Eye (tissue), 1 donor: ENCODE measurements around the gene XDH.

Experiments used
- DNase-seq: peaks from one replicate; pipeline ENCODE4 v3.0.0-alpha.2; 2015

XDH gene

DNA sequence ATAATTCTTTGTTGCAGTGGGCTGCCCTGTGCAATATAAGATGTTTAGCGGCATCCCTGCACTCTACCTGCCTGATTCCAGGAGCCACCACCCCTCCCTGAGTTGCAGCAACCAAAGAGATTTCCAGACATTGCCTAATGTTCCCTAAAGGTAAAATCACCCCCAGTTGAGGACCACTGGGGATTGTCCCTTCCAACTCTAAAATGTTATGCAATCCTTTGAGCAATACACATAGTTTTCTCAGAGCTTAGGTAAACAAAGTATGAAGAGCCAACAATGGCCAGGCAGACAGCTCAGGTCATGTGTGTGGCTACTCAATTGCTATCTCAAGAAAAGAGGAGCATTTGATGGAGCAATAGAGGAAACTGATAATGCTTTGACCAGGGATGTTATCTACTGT, 87.0 kb downstream of the XDH start:
- no peak for DNase-seq

DNA sequence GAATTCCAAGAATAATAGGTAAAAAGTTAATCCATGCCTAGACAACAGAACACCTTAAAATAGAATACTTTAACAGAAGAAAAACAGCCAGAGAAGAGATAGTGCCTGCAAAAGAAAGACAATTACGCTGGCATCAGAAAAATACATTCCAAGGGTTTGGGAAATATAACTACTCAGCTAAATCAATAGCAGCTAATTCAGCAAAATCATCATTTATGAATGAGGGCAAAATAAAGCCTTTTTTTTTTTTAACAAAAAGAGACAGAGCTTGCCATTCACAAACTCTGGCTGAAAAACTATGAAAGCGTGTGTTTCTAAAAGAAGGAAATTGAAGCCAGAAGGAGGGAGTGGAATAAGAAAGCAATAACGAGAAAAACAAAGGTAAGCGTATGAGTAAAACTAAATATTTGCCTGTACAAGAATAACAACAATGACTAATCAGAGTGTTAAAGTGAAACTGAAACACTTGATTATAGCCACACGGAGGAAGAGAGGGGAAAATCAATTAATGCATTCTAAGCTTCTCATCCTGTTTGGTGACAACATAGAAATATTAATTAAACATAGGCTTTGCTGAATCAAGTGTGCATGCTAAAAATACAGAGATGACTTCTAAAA, 90.4 kb downstream of the XDH start:
- DNase-seq = no peak

DNA sequence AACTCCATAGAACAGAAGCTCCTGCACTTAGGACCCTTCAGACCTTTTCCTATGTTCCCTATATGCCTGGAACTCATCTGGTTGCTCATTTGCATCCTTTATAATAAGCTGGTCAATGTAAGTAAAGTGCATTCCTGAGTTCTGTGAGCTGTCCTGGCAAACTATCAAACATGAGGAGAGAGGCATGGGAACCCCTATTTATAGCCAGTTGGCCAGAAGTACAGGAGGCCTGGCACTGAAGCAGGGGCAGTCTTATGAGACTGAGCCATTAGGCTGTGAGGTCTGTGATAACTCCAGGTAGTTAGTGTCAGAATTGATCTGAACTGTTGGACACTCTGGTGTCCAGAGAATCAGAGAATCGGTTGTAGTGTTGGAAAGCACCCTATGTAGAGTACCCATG, 92.2 kb downstream of the XDH start:
- no peak for DNase-seq

DNA sequence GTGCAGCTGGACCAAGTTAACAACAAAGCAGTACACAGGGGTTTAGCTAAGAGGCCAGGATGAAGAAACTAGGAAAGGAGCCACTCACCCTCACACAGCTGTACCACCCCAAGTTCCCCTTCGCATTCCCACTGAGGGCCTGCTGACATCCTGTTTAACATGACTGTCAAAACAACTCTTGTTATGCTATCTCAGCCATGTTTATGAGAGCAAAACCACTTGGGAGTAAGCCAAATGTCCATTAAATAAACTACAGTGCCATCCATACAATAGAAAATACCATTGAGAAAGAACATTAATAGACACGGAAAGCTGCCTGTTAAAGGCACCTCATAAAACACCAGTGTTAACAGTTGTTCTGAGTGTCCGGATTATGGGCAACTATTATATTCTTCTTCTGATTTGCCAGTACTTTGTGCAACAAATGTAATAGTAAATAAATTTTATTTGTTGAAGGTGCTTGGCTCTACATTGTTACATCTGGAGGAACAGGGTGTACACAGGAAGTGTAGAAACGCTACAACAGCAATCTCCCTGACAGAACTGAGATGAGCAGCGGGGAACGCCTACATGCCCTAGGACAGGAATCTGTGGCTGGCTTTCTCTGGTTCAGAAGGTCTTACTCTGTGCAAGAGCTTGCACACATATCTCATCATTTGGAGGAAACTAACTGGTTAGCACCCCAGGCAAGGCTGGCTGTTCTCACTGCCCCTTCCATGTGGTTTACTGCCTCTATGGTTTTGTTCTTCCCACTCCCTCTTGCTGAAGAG, 95.0 kb downstream of the XDH start:
- peak; percentile 39 for DNase-seq

DNA sequence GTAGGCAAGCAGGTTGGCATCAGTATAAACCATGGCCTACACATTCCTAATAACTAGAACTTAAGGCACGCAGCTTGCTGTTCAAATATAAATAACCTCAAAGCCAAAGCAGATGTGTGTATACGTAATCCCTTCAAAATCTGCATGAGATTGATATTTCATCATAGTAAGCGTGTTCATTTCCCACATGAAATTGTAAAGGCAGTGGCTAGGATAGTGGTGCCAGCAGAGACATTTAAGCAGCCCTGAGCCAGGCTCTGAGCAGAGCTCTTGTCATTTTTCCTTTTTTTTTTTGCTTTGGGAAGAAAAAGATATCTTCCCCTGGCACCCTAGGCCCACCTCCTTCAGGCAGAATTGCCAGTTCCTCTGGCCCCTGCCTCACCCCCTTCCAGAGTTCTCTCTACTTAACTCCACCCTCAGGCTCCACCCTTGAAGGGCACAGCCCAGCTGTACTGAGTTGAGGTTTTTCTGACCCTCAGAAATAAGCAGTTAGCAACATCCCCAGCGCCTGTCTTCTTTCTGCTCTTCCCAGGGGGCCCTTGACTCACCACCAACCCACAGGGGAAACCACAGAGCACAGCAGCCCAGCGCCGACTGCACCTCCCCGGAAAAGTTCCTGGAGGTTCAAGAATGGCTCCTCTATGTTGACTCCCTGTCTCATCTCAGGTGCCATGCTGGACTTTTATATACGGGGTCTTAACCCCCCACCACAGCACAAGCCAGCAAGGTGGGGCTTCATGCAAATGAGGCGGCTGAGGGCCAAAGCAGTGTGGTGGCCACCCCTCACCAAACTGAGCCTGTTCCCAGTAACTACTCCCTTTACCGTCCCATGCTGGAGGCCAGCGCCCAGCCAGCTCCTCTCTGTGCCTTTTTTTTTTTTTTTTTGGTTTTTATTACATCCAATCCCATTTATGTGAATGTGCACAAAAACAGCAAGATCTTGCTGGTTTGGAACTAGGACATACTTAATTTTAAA, 95.9 kb downstream of the XDH start:
- DNase-seq = peak; percentile 29

DNA sequence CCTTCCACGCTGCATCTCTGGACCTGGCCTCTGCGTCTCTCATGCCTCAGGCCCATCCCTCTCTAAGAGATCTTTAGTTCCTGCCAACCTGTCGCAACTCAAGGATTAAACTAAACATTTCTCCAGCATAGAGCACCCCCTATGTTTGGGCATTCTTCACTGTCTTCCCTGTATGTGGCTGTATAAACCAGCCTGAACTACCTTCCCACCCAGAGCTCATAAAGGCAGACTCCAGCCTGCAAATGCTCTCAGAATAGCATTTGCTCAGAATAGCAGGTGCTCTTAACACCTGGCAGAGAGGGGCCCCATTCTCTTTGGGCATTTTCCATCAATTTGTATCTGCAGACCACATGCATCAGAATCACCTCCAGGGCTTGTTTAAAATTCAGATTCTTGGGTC, 97.1 kb downstream of the XDH start:
- DNase-seq = no peak

DNA sequence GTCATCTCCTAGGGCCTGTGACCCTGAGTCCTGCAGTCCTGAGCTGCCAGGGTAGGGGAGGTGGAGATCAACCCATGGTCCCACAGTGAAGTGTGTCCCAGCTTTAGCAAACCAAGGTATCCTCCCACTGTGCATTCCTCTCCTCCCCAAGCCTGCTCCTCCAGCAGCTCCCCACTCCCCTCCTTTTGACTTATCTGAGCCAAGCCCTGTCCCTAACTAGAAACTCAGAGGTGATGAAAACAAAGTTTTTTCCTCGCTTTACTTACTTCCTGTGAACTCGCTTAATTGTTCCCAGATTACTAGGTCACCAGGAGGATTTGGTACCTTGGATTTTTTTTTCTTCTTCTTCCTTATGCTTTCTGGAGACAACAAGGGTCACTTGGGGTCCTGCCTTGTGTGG, 99.8 kb downstream of the XDH start:
- DNase-seq = no peak

DNA sequence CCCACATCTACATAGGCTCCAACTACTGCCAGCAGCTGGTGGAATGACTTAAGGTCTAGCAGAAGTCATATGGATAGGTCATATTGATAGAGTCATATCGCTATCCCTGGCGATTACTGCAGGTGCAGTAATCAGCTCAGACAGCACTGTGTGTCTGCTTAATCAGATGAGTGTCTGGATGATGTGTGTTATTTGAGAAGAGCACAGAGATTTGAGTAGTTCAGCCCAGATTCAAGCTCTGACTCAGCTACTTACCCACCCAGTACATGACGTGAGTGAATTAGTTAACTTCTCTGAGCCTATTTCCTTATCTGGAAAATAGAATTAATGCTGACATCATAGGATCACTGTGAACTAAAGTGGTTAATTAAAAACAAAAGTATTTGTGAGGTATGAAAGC, 101.6 kb downstream of the XDH start:
- DNase-seq = no peak

DNA sequence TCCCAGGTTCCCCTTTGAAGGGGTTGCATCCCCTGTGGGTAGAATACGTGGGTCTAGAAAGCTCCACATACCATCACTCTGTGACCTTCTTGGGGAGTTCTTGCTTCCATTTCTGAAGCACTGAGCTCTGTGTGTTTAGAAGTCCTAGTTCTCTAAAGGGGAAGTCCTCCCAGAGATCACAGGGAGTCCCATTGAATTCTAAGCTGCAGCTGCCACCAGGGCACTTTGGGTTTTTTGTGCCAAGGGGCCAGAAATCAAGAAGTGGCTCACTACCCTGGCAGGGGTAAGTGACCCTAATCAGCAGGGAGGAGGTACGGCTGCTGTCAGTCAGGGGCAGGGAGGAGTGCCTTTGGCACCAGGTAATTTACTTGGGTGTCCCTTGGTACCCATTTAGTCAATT, 109.7 kb downstream of the XDH start:
- DNase-seq = no peak

DNA sequence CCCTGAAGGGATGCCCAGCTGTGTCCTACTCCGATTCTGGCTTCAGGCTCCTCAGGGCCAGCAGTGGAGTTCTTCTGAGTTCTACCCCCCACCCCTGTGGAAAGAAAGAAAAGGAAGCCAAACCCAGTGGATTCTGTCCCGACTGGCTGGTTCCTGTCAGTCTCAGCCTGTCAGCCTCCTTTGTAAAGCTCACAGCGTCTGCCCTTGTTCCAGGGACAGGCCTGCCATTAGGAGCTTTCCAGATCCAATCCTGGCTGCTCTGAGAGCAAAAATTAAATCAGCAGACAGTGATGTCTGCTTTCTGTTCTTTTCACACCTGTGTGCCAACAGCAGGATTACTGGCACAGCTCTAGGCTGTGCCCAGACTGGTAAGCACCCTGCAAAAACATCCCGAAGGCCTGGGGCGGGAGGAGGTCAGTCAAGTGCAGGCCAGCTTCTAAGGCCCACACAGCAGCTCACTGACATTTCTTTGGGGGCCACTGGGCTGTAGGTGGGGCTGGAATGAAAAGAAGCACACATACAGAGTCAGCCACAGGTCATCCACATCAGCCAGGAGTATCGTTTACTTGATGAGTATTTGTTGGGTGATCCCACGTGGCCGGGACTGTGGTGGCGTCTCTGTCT, 111.5 kb downstream of the XDH start:
- no peak for DNase-seq

DNA sequence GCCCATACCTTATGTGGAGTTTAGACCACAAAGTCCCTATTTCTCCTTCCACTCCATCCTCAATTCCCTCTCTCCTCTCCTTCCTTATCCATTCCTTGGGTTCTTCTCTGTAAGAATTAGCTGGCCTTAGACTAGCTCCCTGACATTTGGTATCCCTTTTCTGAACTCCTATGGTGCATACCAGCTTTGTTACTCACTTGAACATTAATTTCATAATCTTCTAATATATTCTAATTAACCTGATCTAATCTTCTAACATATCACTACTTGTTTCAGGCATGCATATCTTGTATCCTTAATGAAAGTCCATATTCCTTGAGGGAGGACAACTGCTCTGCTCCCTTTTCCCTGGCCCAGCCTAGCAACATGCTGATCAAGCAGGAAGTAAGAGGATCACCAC, 114.2 kb downstream of the XDH start:
- DNase-seq = no peak

DNA sequence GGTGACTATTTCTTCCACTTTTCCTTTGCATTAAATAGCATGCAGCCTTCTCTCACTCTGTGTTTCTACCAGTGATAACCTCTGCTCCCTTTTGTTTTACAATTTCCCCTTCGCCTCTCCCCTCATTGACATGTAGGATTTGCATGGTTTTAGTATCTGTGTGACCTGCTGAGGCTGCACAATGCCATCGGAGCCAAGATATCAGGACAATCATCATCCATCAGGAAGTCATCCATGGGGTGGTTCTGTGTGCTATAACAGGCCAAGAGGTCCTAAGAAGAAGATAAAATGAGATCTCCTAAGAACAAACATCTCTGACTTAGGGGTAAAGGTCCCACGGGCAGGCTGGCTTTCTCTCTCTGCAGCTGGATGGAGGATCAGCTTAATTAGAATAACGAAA, 115.0 kb downstream of the XDH start:
- DNase-seq = no peak

DNA sequence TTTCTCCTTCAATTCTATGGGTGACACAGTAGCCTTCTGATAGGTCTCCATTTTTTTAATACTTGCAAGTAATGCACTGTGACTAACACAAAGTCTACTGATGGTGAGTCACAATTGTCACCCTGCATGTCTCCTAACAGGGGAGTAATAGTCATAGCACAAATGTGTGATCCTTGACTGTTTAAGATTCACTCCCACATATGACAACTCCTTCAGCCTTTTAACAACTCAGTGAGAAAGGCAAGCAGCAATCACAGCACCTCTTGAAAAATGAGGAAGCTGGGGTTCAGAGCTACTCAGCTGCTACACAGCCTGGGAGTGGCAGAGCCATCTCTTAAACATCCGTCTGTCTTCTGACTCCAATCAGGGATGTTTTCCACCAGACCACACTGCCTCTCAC, 116.8 kb downstream of the XDH start:
- no peak for DNase-seq

DNA sequence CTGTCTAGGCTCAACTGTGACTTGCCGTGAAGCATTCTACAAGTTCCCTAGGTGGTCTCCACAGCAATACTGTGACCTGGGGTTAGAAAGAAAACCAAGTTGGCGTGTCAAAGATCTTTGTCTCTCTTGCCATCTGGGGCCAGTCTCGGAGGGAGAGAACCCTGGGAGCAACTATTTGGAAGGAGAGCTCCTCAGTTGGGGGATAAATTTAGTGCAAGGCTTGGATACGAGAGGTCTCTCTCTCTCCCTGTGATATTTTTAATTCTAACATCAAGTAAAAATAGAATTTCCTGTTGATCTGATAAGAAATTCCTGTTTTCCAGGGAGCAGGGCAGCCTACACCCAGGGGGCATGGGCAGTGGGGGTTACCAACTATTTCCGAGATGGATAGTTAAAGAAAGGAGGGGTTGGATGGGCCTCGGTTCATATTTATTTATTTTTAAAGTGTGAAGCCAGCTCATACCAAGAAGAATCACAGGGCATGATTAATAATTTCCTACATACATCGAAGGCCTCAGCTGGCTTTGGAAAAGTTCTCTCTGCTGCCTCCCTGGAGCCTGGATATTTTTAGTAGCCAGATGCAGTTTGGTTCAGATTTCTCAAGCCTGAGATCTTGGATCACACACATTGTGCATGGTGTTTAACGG, 117.8 kb downstream of the XDH start:
- no peak for DNase-seq

DNA sequence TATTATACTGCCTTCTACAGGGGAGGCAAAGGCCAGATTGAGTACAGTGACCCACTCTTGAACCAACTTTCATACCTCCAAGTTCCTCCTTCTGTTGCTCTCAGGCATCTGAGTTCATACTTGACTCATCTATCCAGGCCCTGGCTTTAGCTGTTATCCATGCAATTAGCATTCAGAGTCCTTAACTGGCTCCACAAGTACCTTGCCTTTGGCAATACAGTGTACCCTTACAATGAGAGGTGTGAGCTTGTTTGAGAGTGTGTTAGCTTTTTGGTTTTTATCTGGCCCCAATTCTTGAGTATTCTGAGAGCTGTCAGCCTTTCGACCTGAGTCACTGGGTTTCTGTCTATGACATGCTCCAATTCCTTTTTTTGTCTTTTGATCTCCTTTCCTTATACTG, 120.3 kb downstream of the XDH start:
- DNase-seq = no peak

DNA sequence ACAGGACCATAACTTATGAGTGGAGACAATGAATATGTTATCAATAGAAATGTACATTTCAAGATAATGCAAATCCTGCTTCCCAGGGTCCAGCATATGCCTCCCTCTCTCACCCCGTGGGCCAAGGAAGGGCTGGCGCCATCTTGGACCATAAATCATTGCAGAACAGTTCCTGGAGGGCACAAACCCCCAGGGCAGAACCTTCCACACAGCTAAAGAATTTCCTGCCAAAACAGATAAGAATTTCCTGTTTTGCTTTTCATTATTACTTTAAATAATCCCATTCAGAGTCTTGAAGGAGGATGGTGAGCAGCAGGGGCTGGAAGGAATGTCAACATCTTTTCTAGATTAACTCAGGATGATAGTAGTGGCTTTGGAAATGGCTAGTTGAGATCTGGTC, 126.9 kb downstream of the XDH start:
- DNase-seq = no peak

DNA sequence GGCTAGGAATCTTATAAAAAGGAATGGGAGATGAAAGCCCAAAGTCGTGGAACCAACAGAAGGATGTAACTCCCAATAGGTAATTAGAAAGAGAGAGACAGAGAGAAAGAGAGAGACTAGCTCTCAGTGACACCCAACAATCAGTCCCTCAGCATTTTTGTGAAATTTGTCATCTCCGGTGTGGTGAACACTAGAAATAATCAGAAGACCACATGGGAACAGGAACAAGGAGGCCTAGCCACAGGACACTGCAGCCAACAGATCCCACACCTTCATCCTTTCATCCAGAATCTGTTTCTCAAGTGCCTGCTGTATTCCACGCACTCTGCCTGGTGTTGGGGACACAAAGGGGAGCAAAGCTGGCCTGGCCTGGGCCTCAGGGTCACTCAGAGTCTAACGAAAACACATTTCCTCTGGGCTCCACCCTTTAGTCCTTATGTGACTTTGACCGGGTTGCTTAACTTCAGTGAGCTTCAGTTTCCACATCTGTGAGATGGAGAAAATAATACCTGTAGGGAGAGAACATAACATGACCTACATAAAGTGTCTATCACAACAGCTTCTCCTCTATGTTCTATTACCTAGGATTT, 127.5 kb downstream of the XDH start:
- DNase-seq = no peak

DNA sequence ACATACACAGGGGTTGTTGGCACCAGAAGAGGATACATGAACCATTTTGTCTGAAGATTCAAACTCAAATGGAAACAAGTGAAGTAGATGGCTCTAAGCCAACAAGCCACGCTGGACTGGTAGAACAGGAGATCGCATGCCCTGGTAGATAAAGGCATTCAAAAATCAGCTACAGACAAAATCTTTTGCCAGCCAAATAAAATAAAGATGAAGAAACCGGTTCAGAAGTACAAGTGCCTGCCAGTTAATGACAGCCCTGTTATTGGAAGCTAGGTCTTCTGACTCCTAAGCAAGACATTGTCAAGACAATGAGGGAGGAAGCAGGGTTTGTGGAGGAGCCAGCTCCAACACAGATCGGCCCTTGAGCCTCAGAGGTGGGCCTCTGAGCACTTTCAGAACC, 128.3 kb downstream of the XDH start:
- DNase-seq = no peak
